ENCODE measurements around the gene CWF19L1. TPM values are rescaled to one million over a fixed set of nuclear protein-coding genes. Genes with fewer than 3 reads are reported as not detected.
A peak's percentile ranks its signal among the peaks of the same experiment; 100 is the strongest.

CWF19L1 gene
- total and polyA plus RNA-seq, 2 of the 13 experiments (the other 11 are each of a cell fraction or from before 2014, with no cell fraction given): 13.6 to 42.1 TPM

GRCh38 chr10:100286051-100287033 is 18.9 kb upstream of the CWF19L1 start, which contains the start of gene BLOC1S2 (continued):
- TF ChIP-seq AFF4 (CRISPR knock-in tag; IDR thresholded peaks at IDR 0.05) (no peak), GATAD1 (CRISPR knock-in tag; IDR thresholded peaks at IDR 0.05) (peak; percentile 86), TEAD3 (CRISPR knock-in tag; optimal IDR thresholded peaks at IDR 0.05; ENCODE audit: borderline replicate concordance) (peak; percentile 28), FOXO4 (CRISPR knock-in tag; conservative IDR thresholded peaks at IDR 0.05) (no peak), FOXO1 (CRISPR knock-in tag; IDR thresholded peaks at IDR 0.05) (peak; percentile 47; the same call in 1 of the 2 replicates), ZNF879 (CRISPR knock-in tag; IDR thresholded peaks at IDR 0.05) (no peak), ZNF7 (CRISPR knock-in tag; IDR thresholded peaks at IDR 0.05) (no peak), NFAT5 (CRISPR knock-in tag; IDR thresholded peaks at IDR 0.05) (peak; percentile 72; the same call in 1 of the 2 replicates)
- TF ChIP-seq, protein P1, sequence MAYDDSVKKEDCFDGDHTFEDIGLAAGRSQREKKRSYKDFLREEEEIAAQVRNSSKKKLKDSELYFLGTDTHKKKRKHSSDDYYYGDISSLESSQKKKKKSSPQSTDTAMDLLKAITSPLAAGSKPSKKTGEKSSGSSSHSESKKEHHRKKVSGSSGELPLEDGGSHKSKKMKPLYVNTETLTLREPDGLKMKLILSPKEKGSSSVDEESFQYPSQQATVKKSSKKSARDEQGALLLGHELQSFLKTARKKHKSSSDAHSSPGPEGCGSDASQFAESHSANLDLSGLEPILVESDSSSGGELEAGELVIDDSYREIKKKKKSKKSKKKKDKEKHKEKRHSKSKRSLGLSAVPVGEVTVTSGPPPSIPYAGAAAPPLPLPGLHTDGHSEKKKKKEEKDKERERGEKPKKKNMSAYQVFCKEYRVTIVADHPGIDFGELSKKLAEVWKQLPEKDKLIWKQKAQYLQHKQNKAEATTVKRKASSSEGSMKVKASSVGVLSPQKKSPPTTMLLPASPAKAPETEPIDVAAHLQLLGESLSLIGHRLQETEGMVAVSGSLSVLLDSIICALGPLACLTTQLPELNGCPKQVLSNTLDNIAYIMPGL (CRISPR knock-in tag; IDR thresholded peaks at IDR 0.05; ENCODE audit: borderline replicate concordance in 1 of 2, low read depth in 1 of 2): peak; percentile 64 to 94
- TF ChIP-seq, protein P2, sequence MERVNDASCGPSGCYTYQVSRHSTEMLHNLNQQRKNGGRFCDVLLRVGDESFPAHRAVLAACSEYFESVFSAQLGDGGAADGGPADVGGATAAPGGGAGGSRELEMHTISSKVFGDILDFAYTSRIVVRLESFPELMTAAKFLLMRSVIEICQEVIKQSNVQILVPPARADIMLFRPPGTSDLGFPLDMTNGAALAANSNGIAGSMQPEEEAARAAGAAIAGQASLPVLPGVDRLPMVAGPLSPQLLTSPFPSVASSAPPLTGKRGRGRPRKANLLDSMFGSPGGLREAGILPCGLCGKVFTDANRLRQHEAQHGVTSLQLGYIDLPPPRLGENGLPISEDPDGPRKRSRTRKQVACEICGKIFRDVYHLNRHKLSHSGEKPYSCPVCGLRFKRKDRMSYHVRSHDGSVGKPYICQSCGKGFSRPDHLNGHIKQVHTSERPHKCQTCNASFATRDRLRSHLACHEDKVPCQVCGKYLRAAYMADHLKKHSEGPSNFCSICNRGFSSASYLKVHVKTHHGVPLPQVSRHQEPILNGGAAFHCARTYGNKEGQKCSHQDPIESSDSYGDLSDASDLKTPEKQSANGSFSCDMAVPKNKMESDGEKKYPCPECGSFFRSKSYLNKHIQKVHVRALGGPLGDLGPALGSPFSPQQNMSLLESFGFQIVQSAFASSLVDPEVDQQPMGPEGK (CRISPR knock-in tag; IDR thresholded peaks at IDR 0.05): peak; percentile 62; the same call in 1 of the 2 replicates

All from HepG2 (cell line).